HepG2 (cell line): Measurements from ENCODE around the gene ARMH4. TPM values are rescaled to one million over a fixed set of nuclear protein-coding genes. Genes with fewer than 3 reads are reported as not detected.

ENCODE experiments used
- ARHGAP35 ChIP-seq: sonication (generic); formaldehyde crosslinking; IDR thresholded peaks from 2 replicates; pipeline ENCODE4 v1.9.0; 2022; ENCODE audit warnings: mild to moderate bottlenecking, inconsistent platforms, moderate library complexity, missing genetic modification reagents, borderline replicate concordance
- ATM ChIP-seq: fragments of 450-650 bp; IDR thresholded peaks from 2 replicates; pipeline ENCODE4 v1.7.1; 2017; ENCODE audit warnings: mild to moderate bottlenecking, borderline replicate concordance
- GFI1 ChIP-seq: sonication (generic); formaldehyde crosslinking; IDR thresholded peaks from 2 replicates; pipeline ENCODE4 v1.5.0; 2020; ENCODE audit warnings: missing genetic modification reagents, mild to moderate bottlenecking, borderline replicate concordance
- KLF16 ChIP-seq, 2 experiments: sonication (generic) in 1 of 2; formaldehyde crosslinking in 1 of 2; IDR thresholded peaks; 2 replicates each; pipeline versions ENCODE4 v1.6.1 to v1.8.0; 2016 to 2023; ENCODE audit warnings: missing genetic modification reagents in 2 of 2, missing compliant biosample characterization in 1 of 2
- NAIF1 ChIP-seq: sonication (generic); formaldehyde crosslinking; IDR thresholded peaks from 2 replicates; pipeline ENCODE4 v1.5.0; 2020; ENCODE audit warnings: mild to moderate bottlenecking, missing genetic modification reagents, borderline replicate concordance
- RARG ChIP-seq: sonication (generic); formaldehyde crosslinking; IDR thresholded peaks from 2 replicates; pipeline ENCODE4 v1.4.0; 2020; ENCODE audit warnings: low read depth, mild to moderate bottlenecking, missing genetic modification reagents
- RFX1 ChIP-seq: fragments of 450-650 bp; IDR thresholded peaks from 2 replicates; pipeline ENCODE4 v1.6.1; 2017
- TOE1 ChIP-seq: sonication (generic); formaldehyde crosslinking; IDR thresholded peaks from 2 replicates; pipeline ENCODE4 v1.4.0; 2020; ENCODE audit warnings: mild to moderate bottlenecking, missing genetic modification reagents
- ZFP41 ChIP-seq: sonication (generic); formaldehyde crosslinking; IDR thresholded peaks from 2 replicates; pipeline ENCODE4 v1.4.0; 2020; ENCODE audit warnings: mild to moderate bottlenecking, missing genetic modification reagents, borderline replicate concordance
- ZMYM4 ChIP-seq: sonication (generic); formaldehyde crosslinking; IDR thresholded peaks from 2 replicates; pipeline ENCODE4 v1.8.1; 2023; ENCODE audit warnings: mild to moderate bottlenecking, missing genetic modification reagents
- ZNF224 ChIP-seq: sonication (generic); formaldehyde crosslinking; IDR thresholded peaks from 2 replicates; pipeline ENCODE4 v1.5.0; 2020; ENCODE audit warnings: mild to moderate bottlenecking, missing genetic modification reagents
- ZNF772 ChIP-seq: sonication (generic); formaldehyde crosslinking; IDR thresholded peaks from 2 replicates; pipeline ENCODE4 v1.5.0; 2020; ENCODE audit warnings: mild to moderate bottlenecking, missing genetic modification reagents
- ZNF788 ChIP-seq: sonication (generic); formaldehyde crosslinking; IDR thresholded peaks from 2 replicates; pipeline ENCODE4 v1.5.0; 2020; ENCODE audit warnings: mild to moderate bottlenecking, missing genetic modification reagents, borderline replicate concordance
- ZNF883 ChIP-seq: sonication (generic); formaldehyde crosslinking; IDR thresholded peaks from 2 replicates; pipeline ENCODE4 v1.5.1; 2020; ENCODE audit warnings: mild to moderate bottlenecking, missing genetic modification reagents; ENCODE audit errors: not compliant biosample characterization
- ZSCAN20 ChIP-seq: sonication (generic); formaldehyde crosslinking; IDR thresholded peaks from 2 replicates; pipeline ENCODE4 v1.4.0; 2020; ENCODE audit warnings: missing genetic modification reagents, mild to moderate bottlenecking, borderline replicate concordance
- polyA plus RNA-seq, 8 experiments: library from polyadenylated mRNA; depleted of rRNA in 3 of 8; stranded (reverse) in 7 of 8; unstranded in 1 of 8; fragments of >200 nt; fragmentation: Illumina TruSeq in 4 of 8; extraction: Trizol in 4 of 8; gene quantifications; 2 replicates each; pipeline versions ENCODE4 v1.2.1 to v1.2.3, GENCODE V29; 2011 to 2016; ENCODE audit warnings: low read depth in 4 of 8, missing spikeins in 1 of 8, mixed read lengths in 1 of 8; ENCODE audit not compliant: insufficient read depth in 1 of 8
- total RNA-seq, 5 experiments: library from RNA; depleted of rRNA; stranded (reverse); fragments of >200 nt; fragmentation: Illumina TruSeq; extraction: Trizol; gene quantifications; 2 replicates each; pipeline ENCODE4 v1.2.3, GENCODE V29; 2016; ENCODE audit warnings: low read depth in 1 of 5
- TF ChIP-seq, protein P1 (sequence below): sonication (generic); formaldehyde crosslinking; IDR thresholded peaks from 2 replicates; pipeline ENCODE4 v1.4.0; 2020; ENCODE audit warnings: missing genetic modification reagents
- TF ChIP-seq, protein P2 (sequence below): sonication (generic); formaldehyde crosslinking; IDR thresholded peaks from 2 replicates; pipeline ENCODE4 v1.8.1; 2023; ENCODE audit warnings: mild to moderate bottlenecking, moderate library complexity, missing genetic modification reagents
- TF ChIP-seq, protein P3 (sequence below): fragments of 450-650 bp; IDR thresholded peaks from 2 replicates; pipeline ENCODE4 v1.6.1; 2017; ENCODE audit warnings: mild to moderate bottlenecking
- TF ChIP-seq, protein P4 (sequence below): sonication (generic); formaldehyde crosslinking; IDR thresholded peaks from 2 replicates; pipeline ENCODE4 v1.5.0; 2020; ENCODE audit warnings: mild to moderate bottlenecking, low read depth, missing genetic modification reagents, borderline replicate concordance

The ARMH4 gene
- total and polyA plus RNA-seq, 2 of the 13 experiments (the other 11 are each of a cell fraction or from before 2014, with no cell fraction given): 0.02 to 0.18 TPM

DNA sequence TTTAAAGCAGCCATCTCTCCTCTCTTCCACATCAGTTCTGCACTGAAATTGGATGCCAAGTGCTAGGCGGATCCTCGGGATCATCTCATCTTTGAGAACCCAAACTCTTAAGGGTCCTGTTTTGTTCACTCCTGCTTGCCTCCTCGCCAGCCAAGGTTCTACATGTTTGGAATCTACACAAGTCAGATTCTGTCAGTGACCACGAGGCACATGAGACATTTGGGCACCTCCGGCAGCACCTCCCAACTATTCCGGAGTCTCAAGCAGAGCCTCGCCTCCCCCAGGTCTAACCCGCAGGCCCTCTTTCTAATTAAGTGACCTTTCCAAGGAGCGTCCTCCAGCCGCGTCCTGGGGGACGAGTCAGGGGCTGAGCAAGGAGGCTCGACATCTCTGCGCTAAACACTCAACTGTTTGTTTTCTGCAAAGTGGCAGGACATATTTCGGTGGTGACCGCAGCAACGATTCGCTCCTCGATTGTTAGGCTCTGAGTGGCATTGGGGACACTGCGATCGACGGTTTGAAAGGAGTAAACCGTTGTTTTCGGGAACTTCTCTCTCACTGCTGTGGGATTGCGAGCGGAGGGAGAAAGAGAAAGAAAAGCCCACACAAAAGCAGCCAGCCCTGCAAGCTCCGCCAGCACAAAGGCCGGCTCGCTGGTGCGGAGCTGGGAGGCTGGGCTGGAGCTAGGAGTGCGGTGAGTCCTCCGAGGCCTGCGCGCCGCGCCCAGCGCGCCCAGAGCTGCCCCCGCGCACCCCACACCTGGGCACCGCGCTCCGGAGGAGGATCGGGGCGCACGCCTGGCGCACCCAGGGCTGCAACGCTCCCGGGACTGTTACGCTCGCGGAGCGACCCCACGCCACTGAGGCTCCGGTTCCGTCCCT is 640 bp downstream of the ARMH4 start (continued):
- TF ChIP-seq, protein P1, sequence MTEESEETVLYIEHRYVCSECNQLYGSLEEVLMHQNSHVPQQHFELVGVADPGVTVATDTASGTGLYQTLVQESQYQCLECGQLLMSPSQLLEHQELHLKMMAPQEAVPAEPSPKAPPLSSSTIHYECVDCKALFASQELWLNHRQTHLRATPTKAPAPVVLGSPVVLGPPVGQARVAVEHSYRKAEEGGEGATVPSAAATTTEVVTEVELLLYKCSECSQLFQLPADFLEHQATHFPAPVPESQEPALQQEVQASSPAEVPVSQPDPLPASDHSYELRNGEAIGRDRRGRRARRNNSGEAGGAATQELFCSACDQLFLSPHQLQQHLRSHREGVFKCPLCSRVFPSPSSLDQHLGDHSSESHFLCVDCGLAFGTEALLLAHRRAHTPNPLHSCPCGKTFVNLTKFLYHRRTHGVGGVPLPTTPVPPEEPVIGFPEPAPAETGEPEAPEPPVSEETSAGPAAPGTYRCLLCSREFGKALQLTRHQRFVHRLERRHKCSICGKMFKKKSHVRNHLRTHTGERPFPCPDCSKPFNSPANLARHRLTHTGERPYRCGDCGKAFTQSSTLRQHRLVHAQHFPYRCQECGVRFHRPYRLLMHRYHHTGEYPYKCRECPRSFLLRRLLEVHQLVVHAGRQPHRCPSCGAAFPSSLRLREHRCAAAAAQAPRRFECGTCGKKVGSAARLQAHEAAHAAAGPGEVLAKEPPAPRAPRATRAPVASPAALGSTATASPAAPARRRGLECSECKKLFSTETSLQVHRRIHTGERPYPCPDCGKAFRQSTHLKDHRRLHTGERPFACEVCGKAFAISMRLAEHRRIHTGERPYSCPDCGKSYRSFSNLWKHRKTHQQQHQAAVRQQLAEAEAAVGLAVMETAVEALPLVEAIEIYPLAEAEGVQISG: peak; percentile 20; the same call in 1 of the 2 replicates
- TF ChIP-seq, protein P2, sequence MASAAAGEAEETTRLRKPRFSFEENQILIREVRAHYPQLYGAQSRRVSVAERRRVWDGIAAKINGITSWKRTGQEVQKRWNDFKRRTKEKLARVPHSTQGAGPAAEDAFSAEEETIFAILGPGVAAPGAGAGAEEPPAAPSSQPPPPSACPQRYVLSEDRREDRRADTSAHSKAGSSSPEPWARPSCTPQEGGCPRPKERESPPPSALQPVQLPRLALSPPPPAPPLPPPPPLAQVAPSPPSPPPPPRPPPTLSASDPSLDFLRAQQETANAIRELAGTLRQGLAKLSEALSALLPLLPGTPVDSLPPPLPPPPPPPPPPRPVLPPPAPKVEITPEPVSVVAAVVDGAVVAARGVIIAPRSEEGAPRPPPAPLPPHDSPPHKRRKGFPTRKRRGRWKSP (CRISPR knock-in tag): peak; percentile 87
- no peak for TF ChIP-seq GFI1 (CRISPR knock-in tag)
- TF ChIP-seq, protein P3, sequence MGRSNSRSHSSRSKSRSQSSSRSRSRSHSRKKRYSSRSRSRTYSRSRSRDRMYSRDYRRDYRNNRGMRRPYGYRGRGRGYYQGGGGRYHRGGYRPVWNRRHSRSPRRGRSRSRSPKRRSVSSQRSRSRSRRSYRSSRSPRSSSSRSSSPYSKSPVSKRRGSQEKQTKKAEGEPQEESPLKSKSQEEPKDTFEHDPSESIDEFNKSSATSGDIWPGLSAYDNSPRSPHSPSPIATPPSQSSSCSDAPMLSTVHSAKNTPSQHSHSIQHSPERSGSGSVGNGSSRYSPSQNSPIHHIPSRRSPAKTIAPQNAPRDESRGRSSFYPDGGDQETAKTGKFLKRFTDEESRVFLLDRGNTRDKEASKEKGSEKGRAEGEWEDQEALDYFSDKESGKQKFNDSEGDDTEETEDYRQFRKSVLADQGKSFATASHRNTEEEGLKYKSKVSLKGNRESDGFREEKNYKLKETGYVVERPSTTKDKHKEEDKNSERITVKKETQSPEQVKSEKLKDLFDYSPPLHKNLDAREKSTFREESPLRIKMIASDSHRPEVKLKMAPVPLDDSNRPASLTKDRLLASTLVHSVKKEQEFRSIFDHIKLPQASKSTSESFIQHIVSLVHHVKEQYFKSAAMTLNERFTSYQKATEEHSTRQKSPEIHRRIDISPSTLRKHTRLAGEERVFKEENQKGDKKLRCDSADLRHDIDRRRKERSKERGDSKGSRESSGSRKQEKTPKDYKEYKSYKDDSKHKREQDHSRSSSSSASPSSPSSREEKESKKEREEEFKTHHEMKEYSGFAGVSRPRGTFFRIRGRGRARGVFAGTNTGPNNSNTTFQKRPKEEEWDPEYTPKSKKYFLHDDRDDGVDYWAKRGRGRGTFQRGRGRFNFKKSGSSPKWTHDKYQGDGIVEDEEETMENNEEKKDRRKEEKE: no peak
- TF ChIP-seq KLF16 (CRISPR knock-in tag; IDR thresholded peaks at IDR 0.05): no peak
- no peak for TF ChIP-seq ARHGAP35
- no peak for TF ChIP-seq RARG
- TF ChIP-seq ZSCAN20: no peak
- no peak for TF ChIP-seq ZNF883 (CRISPR knock-in tag)
- no peak for TF ChIP-seq ZMYM4
- TF ChIP-seq ZNF788 (CRISPR knock-in tag): no peak
- no peak for TF ChIP-seq ZNF772 (CRISPR knock-in tag)
- no peak for TF ChIP-seq RFX1
- no peak for TF ChIP-seq ATM
- TF ChIP-seq TOE1 (CRISPR knock-in tag): no peak
- no peak for TF ChIP-seq ZFP41 (CRISPR knock-in tag)
- TF ChIP-seq NAIF1 (CRISPR knock-in tag): no peak
- no peak for TF ChIP-seq ZNF224 (CRISPR knock-in tag)
- TF ChIP-seq, protein P4, sequence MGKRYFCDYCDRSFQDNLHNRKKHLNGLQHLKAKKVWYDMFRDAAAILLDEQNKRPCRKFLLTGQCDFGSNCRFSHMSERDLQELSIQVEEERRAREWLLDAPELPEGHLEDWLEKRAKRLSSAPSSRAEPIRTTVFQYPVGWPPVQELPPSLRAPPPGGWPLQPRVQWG: no peak
